ENCODE results near the gene ZNF211.

Gene ZNF211

GRCh38 chr19:57643734-57644133, 10.8 kb downstream of the ZNF211 start:
- Histone ChIP-seq H3K4me1 (ENCODE audit: insufficient read depth, low read length, severe bottlenecking) (no peaks in the 10 kb centered on the region), H3K27ac (ENCODE audit: low read depth, low read length, poor library complexity, severe bottlenecking) (no peak overlapping the region), H3K36me3 (ENCODE audit: insufficient read depth, low read length) (peaks cover 46% of the 10 kb centered on the region), H3K9me3 (ENCODE audit: low read length) (peaks cover 36% of the 10 kb centered on the region), H3F3A (ENCODE audit: insufficient read depth, low read length) (no peaks in the 10 kb centered on the region), H3K9ac (ENCODE audit: low read length) (no peak overlapping the region), H3K27me3 (ENCODE audit: insufficient read depth, low read length) (no peaks in the 10 kb centered on the region), H3K4me2 (ENCODE audit: low read length) (no peak overlapping the region), H4K20me1 (ENCODE audit: insufficient read depth, low read length) (no peaks in the 10 kb centered on the region), H2AFZ (ENCODE audit: low read length) (no peak overlapping the region), H3K79me2 (ENCODE audit: insufficient read depth, low read length) (no peaks in the 10 kb centered on the region), H3K4me3 (ENCODE audit: low read depth, low read length, poor library complexity, severe bottlenecking) (no peak overlapping the region), H3K9me2 (ENCODE audit: low read depth, low read length) (no peaks in the 10 kb centered on the region)
- TF ChIP-seq EZH2 (IDR thresholded peaks at IDR 0.05; ENCODE audit: borderline replicate concordance, low read length) (no peak), CTCF (IDR thresholded peaks at IDR 0.05; ENCODE audit: low read length) (no peak)

GRCh38 chr19:57648331-57649003, 15.5 kb downstream of the ZNF211 start:
- no peaks in the 10 kb centered on the region for H3K9me2 ChIP-seq (ENCODE audit: low read depth, low read length)
- TF ChIP-seq CTCF (IDR thresholded peaks at IDR 0.05; ENCODE audit: low read length) (no peak), EZH2 (IDR thresholded peaks at IDR 0.05; ENCODE audit: borderline replicate concordance, low read length) (no peak)
- no peak overlapping the region for H2AFZ ChIP-seq (ENCODE audit: low read length)
- no peak overlapping the region for H3K9ac ChIP-seq (ENCODE audit: low read length)
- H3K4me2 ChIP-seq (ENCODE audit: low read length), result no peak overlapping the region
- no peak overlapping the region for H3K4me3 ChIP-seq (ENCODE audit: low read depth, low read length, poor library complexity, severe bottlenecking)
- H3F3A ChIP-seq (ENCODE audit: insufficient read depth, low read length), result no peaks in the 10 kb centered on the region
- H4K20me1 ChIP-seq (ENCODE audit: insufficient read depth, low read length), result no peaks in the 10 kb centered on the region
- H3K79me2 ChIP-seq (ENCODE audit: insufficient read depth, low read length), result no peaks in the 10 kb centered on the region
- no peaks in the 10 kb centered on the region; the same call in 1 of the 2 replicates for H3K36me3 ChIP-seq (ENCODE audit: insufficient read depth, low read length)
- H3K4me1 ChIP-seq (ENCODE audit: insufficient read depth, low read length, severe bottlenecking), result no peaks in the 10 kb centered on the region
- H3K27me3 ChIP-seq (ENCODE audit: insufficient read depth, low read length), result no peaks in the 10 kb centered on the region
- no peak overlapping the region for H3K27ac ChIP-seq (ENCODE audit: low read depth, low read length, poor library complexity, severe bottlenecking)
- H3K9me3 ChIP-seq (ENCODE audit: low read length), result 0 out of 2 replicates have a peak, but pooled peaks cover 5% of the 10 kb centered on the region

GRCh38 chr19:57651654-57651996, 18.7 kb downstream of the ZNF211 start:
- no peak overlapping the region for H3K9ac ChIP-seq (ENCODE audit: low read length)
- no peaks in the 10 kb centered on the region for H3K79me2 ChIP-seq (ENCODE audit: insufficient read depth, low read length)
- H3K9me3 ChIP-seq (ENCODE audit: low read length), result 0 out of 2 replicates have a peak, but pooled peaks cover 3% of the 10 kb centered on the region
- H3K27ac ChIP-seq (ENCODE audit: low read depth, low read length, poor library complexity, severe bottlenecking), result no peak overlapping the region
- H3F3A ChIP-seq (ENCODE audit: insufficient read depth, low read length), result no peaks in the 10 kb centered on the region
- no peaks in the 10 kb centered on the region for H3K27me3 ChIP-seq (ENCODE audit: insufficient read depth, low read length)
- no peaks in the 10 kb centered on the region for H4K20me1 ChIP-seq (ENCODE audit: insufficient read depth, low read length)
- no peak overlapping the region for H2AFZ ChIP-seq (ENCODE audit: low read length)
- TF ChIP-seq CTCF (IDR thresholded peaks at IDR 0.05; ENCODE audit: low read length) (no peak), EZH2 (IDR thresholded peaks at IDR 0.05; ENCODE audit: borderline replicate concordance, low read length) (no peak)
- H3K36me3 ChIP-seq (ENCODE audit: insufficient read depth, low read length), result no peaks in the 10 kb centered on the region
- no peak overlapping the region for H3K4me2 ChIP-seq (ENCODE audit: low read length)
- no peak overlapping the region for H3K4me3 ChIP-seq (ENCODE audit: low read depth, low read length, poor library complexity, severe bottlenecking)
- H3K9me2 ChIP-seq (ENCODE audit: low read depth, low read length), result no peaks in the 10 kb centered on the region
- H3K4me1 ChIP-seq (ENCODE audit: insufficient read depth, low read length, severe bottlenecking), result no peaks in the 10 kb centered on the region
